T-helper 2 cell treated with Interferon-gamma antibody and Interleukin-4, amounts not matched to agents 5 μg/mL and 100 μg/mL, for 36 hours (primary cell): Measurements from ENCODE around the gene NEUROD6.

Experiments
- DNase-seq: peaks from one replicate; pipeline ENCODE4 v3.0.0; 2021; ENCODE audit warnings: low spot score
- H3K27ac Mint-ChIP-seq: one replicate; pipeline ENCODE4 v1.8.0; 2021; ENCODE audit warnings: mild to moderate bottlenecking, mixed read lengths
- H3K27me3 Mint-ChIP-seq: one replicate; pipeline ENCODE4 v1.8.0; 2021; ENCODE audit warnings: low read depth, mixed read lengths
- H3K36me3 Mint-ChIP-seq: one replicate; pipeline ENCODE4 v1.8.0; 2021; ENCODE audit warnings: low read depth, mixed read lengths
- H3K4me1 Mint-ChIP-seq: one replicate; pipeline ENCODE4 v1.8.0; 2021; ENCODE audit warnings: low read depth, mixed read lengths
- H3K4me3 Mint-ChIP-seq: one replicate; pipeline ENCODE4 v1.8.0; 2022; ENCODE audit warnings: mild to moderate bottlenecking, moderate library complexity, mixed read lengths
- H3K9me3 Mint-ChIP-seq: one replicate; pipeline ENCODE4 v1.8.0; 2021; ENCODE audit warnings: mixed read lengths

NEUROD6 gene

GRCh38 chr7:31340603-31341002 lies at the start of gene NEUROD6:
Gene NEUROD6, minus strand, starts transcription at chr7:31340726. Its CDS starts 1,458 bp downstream, at chr7:31339268.
- Mint-ChIP-seq H3K9me3 (no peaks in the 10 kb centered on the region), H3K4me1 (no peaks in the 10 kb centered on the region), H3K36me3 (no peaks in the 10 kb centered on the region), H3K27me3 (peaks cover 23% of the 10 kb centered on the region), H3K27ac (no peak within 1 kb of the TSS), H3K4me3 (no peak within 1 kb of the TSS)
- DNase-seq = no peak

- no peak overlapping the region for H3K27ac Mint-ChIP-seq
These were observed 43.9 kb upstream of the NEUROD6 start for GRCh38 chr7:31384466-31384865.

GRCh38 chr7:31382722-31383121 lies 42.2 kb upstream of the NEUROD6 start:
- H3K36me3 Mint-ChIP-seq = no peaks in the 10 kb centered on the region
- no peak overlapping the region for H3K4me3 Mint-ChIP-seq
- DNase-seq = no peak
- H3K27me3 Mint-ChIP-seq = no peaks in the 10 kb centered on the region
- no peaks in the 10 kb centered on the region for H3K4me1 Mint-ChIP-seq
- H3K9me3 Mint-ChIP-seq = peaks cover 8% of the 10 kb centered on the region
- no peak overlapping the region for H3K27ac Mint-ChIP-seq

More at GRCh38 chr7:31384466-31384865, 43.9 kb upstream of the NEUROD6 start:
- Mint-ChIP-seq H3K4me1 (no peaks in the 10 kb centered on the region), H3K9me3 (peaks cover 8% of the 10 kb centered on the region), H3K36me3 (no peaks in the 10 kb centered on the region), H3K4me3 (no peak overlapping the region), H3K27me3 (no peaks in the 10 kb centered on the region)
- DNase-seq = no peak

DNA sequence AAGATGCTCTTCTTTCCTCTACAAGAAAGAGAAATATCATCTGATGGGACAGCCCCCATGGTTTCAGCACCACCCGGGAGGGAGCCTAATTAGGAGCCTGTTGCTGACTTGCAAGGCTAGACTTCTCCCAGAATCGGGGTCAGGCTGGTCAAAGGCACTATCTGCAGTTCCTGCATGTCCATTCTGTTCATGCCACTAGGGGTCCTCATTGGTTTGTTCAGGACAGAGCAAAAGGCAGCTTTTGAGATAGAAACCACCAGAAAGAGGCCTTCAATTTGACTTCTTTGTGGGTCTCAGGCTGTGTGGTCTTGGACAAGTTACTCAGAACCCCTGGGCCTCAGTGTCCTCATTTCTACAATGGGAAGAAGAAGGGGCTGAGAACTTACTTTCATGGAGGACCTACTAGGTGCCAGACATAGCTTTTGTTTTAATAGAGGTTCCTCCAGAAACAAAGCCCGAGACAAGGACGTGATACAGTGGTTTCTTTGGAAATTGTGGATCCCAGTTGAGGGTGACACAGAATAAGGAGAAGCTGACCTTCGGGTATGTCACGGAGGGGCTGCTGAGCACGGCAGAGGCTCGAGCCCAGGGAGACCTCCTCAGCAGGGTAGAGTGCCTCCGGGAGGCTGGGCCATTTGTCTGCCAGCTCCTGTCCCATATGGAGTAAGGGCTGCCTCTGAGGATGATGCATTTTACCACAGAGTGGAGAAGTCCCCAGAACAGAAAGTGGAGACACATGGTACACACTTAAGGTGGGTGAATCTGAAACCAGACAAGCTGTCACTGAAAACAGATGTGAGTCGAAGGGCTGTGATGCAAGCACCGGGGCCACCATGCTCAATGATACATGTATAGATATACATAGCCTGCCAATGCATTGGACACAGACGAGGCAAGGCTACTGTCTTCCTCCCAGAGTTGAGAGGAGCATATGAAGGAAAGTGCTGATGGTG lies 33.1 kb upstream of the NEUROD6 start:
- no peak for DNase-seq
- Mint-ChIP-seq H3K36me3 (no peaks in the 10 kb centered on the region), H3K27ac (no peak overlapping the region), H3K9me3 (no peaks in the 10 kb centered on the region), H3K4me3 (no peak overlapping the region), H3K4me1 (no peaks in the 10 kb centered on the region), H3K27me3 (no peaks in the 10 kb centered on the region)

DNA sequence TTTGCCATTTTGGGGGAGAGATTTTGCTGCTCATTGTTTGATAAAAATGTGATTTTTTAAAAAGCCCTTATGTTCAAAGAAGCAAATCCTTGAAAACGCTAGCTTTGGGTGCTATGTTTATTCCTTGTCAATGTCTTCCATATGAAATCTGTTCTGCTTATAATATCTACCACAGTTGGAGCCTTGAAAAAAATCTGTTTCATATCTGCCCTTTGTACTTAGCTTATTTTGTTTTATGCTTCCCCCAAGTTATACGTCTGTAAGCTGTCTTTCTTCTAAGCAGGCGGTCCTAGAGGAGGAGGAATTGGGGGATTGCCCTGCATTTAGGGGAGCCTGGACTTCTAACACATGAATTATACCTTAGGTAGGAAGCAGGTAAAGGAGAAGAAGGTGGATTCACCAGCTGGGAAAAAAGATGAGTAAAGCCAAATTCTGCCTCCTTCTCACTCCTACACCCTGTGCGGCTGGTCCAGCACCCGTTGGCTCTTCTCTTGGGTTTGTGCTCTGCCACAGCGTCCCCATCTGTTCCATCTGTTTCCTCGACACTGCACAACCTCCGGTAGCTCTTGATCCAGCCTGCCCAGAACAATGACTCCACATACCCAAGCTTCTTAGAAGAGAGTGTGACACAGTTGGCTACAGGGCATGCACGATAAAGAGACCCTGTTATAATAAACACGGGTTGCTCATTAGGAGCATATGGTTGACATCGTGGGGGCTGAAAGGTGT lies 31.9 kb upstream of the NEUROD6 start:
- no peaks in the 10 kb centered on the region for H3K27me3 Mint-ChIP-seq
- no peaks in the 10 kb centered on the region for H3K36me3 Mint-ChIP-seq
- DNase-seq = no peak
- no peaks in the 10 kb centered on the region for H3K9me3 Mint-ChIP-seq
- H3K4me3 Mint-ChIP-seq = no peak overlapping the region
- no peaks in the 10 kb centered on the region for H3K4me1 Mint-ChIP-seq
- no peak overlapping the region for H3K27ac Mint-ChIP-seq

DNA sequence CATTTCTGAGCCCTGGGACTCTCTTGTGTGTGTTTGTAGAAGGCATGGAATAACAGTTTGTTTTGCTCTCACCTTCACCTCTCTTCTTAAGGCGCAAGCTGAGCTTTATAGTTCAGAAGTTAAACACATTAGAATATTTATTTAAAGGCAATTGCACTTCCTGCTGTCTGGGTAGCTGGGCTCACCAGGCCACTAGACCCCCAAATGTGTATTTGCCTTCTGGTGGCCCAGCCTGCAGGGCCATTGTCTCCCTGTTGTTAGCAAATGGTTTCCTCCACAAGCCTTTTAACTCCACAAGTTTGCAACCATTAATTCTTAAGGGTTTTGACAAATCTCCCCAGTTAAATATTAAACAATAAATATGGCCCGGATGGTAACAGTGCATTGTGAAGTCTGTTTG lies 31.1 kb upstream of the NEUROD6 start:
- H3K4me3 Mint-ChIP-seq = no peak overlapping the region
- DNase-seq = no peak
- no peaks in the 10 kb centered on the region for H3K9me3 Mint-ChIP-seq
- no peak overlapping the region for H3K27ac Mint-ChIP-seq
- no peaks in the 10 kb centered on the region for H3K4me1 Mint-ChIP-seq
- no peaks in the 10 kb centered on the region for H3K27me3 Mint-ChIP-seq
- no peaks in the 10 kb centered on the region for H3K36me3 Mint-ChIP-seq

- no peaks in the 10 kb centered on the region for H3K27me3 Mint-ChIP-seq
- H3K9me3 Mint-ChIP-seq = no peaks in the 10 kb centered on the region
- H3K27ac Mint-ChIP-seq = no peak overlapping the region
- no peak overlapping the region for H3K4me3 Mint-ChIP-seq
- DNase-seq = no peak
- no peaks in the 10 kb centered on the region for H3K4me1 Mint-ChIP-seq
- H3K36me3 Mint-ChIP-seq = no peaks in the 10 kb centered on the region
These were observed 30.1 kb upstream of the NEUROD6 start for GRCh38 chr7:31370609-31371008.

GRCh38 chr7:31368620-31369019 lies 28.1 kb upstream of the NEUROD6 start:
- H3K36me3 Mint-ChIP-seq = no peaks in the 10 kb centered on the region
- no peak overlapping the region for H3K4me3 Mint-ChIP-seq
- no peak overlapping the region for H3K27ac Mint-ChIP-seq
- no peaks in the 10 kb centered on the region for H3K9me3 Mint-ChIP-seq
- DNase-seq = no peak
- no peaks in the 10 kb centered on the region for H3K4me1 Mint-ChIP-seq
- no peaks in the 10 kb centered on the region for H3K27me3 Mint-ChIP-seq

GRCh38 chr7:31363496-31363895 lies 23.0 kb upstream of the NEUROD6 start:
- Mint-ChIP-seq H3K4me3 (no peak overlapping the region), H3K9me3 (no peaks in the 10 kb centered on the region), H3K27me3 (no peaks in the 10 kb centered on the region), H3K4me1 (no peaks in the 10 kb centered on the region), H3K27ac (no peak overlapping the region), H3K36me3 (no peaks in the 10 kb centered on the region)
- no peak for DNase-seq

DNA sequence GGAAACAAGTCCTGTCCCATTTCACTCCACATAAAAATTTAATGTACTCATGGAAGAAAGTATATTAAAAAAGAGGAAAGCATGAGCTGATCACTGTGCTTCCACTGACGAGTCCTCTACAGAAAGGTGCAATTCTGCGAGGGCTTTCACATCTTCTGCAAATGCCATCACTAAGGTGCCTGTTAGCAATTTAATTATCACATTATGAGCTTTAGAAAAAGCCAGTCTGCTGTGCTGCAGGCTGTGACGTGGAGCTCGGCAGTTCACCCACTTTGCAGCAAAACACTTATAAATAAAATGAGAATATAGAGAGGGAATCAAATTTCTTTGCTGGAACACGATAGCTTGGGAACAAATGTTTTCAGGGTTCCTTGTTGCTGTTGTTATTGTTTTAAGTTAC lies 22.5 kb upstream of the NEUROD6 start:
- no peaks in the 10 kb centered on the region for H3K4me1 Mint-ChIP-seq
- no peaks in the 10 kb centered on the region for H3K27me3 Mint-ChIP-seq
- no peak overlapping the region for H3K27ac Mint-ChIP-seq

DNA sequence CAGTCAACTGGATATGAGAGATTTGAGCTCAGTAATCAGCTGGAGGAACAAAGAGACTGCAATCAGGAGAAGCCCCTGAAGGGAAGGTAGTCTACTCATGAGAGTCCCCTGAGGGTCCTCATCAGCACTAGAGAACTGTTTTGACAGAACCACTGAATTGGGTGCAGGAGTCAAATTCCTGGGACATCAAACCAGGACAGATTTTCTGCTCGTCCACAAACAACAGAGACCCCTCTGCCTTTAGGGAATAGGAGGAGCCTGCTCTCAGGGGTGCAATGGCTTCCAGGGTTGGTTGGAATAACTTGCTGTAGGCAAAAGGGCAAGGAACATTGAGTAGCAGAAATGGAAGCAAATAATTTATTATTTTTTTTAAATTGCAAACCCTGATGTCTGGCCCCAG lies 21.9 kb upstream of the NEUROD6 start:
- no peak for DNase-seq
- no peaks in the 10 kb centered on the region for H3K9me3 Mint-ChIP-seq
- H3K27ac Mint-ChIP-seq = no peak overlapping the region
- no peaks in the 10 kb centered on the region for H3K36me3 Mint-ChIP-seq
- H3K27me3 Mint-ChIP-seq = no peaks in the 10 kb centered on the region
- H3K4me3 Mint-ChIP-seq = no peak overlapping the region
- no peaks in the 10 kb centered on the region for H3K4me1 Mint-ChIP-seq

More for the DNA sequence above, 22.5 kb upstream of the NEUROD6 start:
- no peak for DNase-seq
- Mint-ChIP-seq H3K36me3 (no peaks in the 10 kb centered on the region), H3K9me3 (no peaks in the 10 kb centered on the region), H3K4me3 (no peak overlapping the region)

DNA sequence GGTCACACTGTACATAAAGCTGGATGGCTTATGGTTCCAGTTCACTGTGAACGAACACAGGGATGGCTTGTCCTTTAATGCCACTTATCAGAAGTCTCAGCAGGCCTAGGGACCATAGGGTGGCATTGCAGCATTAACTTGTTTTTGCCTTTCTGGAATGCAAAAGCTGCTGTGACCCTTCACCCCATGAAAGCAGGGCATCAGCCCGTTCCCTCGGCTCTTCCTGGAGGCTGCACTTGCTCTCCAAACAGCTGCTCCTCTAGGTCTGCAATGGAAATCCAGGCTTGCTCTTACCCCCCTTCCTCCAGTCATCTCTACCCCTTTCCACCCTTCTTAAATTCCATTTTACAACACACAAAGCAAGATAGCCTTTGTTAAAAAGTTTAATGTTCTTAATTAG lies 17.9 kb upstream of the NEUROD6 start:
- DNase-seq = no peak
- H3K27me3 Mint-ChIP-seq = no peaks in the 10 kb centered on the region
- H3K9me3 Mint-ChIP-seq = no peaks in the 10 kb centered on the region
- H3K36me3 Mint-ChIP-seq = no peaks in the 10 kb centered on the region
- H3K4me3 Mint-ChIP-seq = no peak overlapping the region
- no peak overlapping the region for H3K27ac Mint-ChIP-seq
- no peaks in the 10 kb centered on the region for H3K4me1 Mint-ChIP-seq

GRCh38 chr7:31345421-31345820 lies 4.9 kb upstream of the NEUROD6 start:
- Mint-ChIP-seq H3K27ac (no peak overlapping the region), H3K4me3 (no peak overlapping the region), H3K36me3 (no peaks in the 10 kb centered on the region), H3K4me1 (no peaks in the 10 kb centered on the region), H3K9me3 (no peaks in the 10 kb centered on the region), H3K27me3 (no peaks in the 10 kb centered on the region)
- no peak for DNase-seq

- Mint-ChIP-seq H3K4me3 (no peak overlapping the region), H3K36me3 (no peaks in the 10 kb centered on the region), H3K4me1 (no peaks in the 10 kb centered on the region), H3K27me3 (peaks cover 3% of the 10 kb centered on the region), H3K27ac (no peak overlapping the region), H3K9me3 (no peaks in the 10 kb centered on the region)
- no peak for DNase-seq
These were observed 3.2 kb upstream of the NEUROD6 start for GRCh38 chr7:31343516-31344305.
